Chondrocyte (in vitro differentiated cells): ENCODE results near the gene PLPP6. TPM values are rescaled to one million over a fixed set of nuclear protein-coding genes. Genes with fewer than 3 reads are reported as not detected.

ENCODE experiments used
- DNase-seq: peaks from one replicate; pipeline ENCODE4 v3.0.0; 2021; ENCODE audit warnings: mixed read lengths, low spot score
- H3K27ac Mint-ChIP-seq: one replicate; pipeline ENCODE4 v1.8.0; 2021; ENCODE audit warnings: mild to moderate bottlenecking, moderate library complexity, mixed read lengths; ENCODE audit not compliant: unreplicated experiment
- H3K27me3 Mint-ChIP-seq: 2 replicates; pipeline ENCODE4 v1.8.0; 2021; ENCODE audit warnings: low read depth, mixed read lengths
- H3K36me3 Mint-ChIP-seq: 2 replicates; pipeline ENCODE4 v1.8.0; 2021; ENCODE audit warnings: low read depth, mixed read lengths
- H3K4me1 Mint-ChIP-seq: 2 replicates; pipeline ENCODE4 v1.8.0; 2021; ENCODE audit warnings: low read depth, mild to moderate bottlenecking, mixed read lengths
- H3K4me3 Mint-ChIP-seq: one replicate; pipeline ENCODE4 v1.8.0; 2021; ENCODE audit warnings: mild to moderate bottlenecking, moderate library complexity, mixed read lengths; ENCODE audit not compliant: unreplicated experiment
- H3K9me3 Mint-ChIP-seq: 2 replicates; pipeline ENCODE4 v1.8.0; 2021; ENCODE audit warnings: low read depth, mixed read lengths
- total RNA-seq: library from RNA; stranded (reverse); gene quantifications from 3 replicates; pipeline ENCODE4 v1.2.1, GENCODE V29; 2021
- TF ChIP-seq, protein P1 (sequence below): fragments of 200-600 bp; sonication (generic); IDR thresholded peaks from 2 replicates; pipeline ENCODE4 v1.5.0; 2021; ENCODE audit warnings: antibody characterized with exemption, mild to moderate bottlenecking, moderate library complexity

Gene PLPP6
- total RNA-seq, 1 donor from 2014 or later, result 5.9 TPM

DNA sequence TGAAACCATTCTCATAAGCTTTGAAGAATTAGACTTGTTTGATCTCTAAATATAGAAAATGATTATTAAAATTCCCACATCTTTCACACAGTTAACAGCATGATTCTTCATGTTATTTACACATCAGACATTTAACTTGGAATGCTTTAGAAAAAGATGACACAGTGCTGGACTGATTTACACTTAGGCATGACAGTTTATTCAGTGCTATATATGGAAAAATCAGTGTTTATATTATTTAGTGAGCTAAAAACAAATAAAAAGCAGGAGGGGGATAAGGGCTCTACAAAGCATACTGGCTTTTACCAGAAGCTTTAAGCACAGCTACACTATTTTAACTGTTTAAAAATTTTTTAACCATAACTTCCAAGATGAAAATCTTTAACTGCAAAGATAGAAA lies 47.3 kb downstream of the PLPP6 start:
- peaks cover 6% of the 10 kb centered on the region for H3K36me3 Mint-ChIP-seq
- no peak overlapping the region for H3K4me3 Mint-ChIP-seq
- H3K4me1 Mint-ChIP-seq, result no peaks in the 10 kb centered on the region
- TF ChIP-seq, protein P1, sequence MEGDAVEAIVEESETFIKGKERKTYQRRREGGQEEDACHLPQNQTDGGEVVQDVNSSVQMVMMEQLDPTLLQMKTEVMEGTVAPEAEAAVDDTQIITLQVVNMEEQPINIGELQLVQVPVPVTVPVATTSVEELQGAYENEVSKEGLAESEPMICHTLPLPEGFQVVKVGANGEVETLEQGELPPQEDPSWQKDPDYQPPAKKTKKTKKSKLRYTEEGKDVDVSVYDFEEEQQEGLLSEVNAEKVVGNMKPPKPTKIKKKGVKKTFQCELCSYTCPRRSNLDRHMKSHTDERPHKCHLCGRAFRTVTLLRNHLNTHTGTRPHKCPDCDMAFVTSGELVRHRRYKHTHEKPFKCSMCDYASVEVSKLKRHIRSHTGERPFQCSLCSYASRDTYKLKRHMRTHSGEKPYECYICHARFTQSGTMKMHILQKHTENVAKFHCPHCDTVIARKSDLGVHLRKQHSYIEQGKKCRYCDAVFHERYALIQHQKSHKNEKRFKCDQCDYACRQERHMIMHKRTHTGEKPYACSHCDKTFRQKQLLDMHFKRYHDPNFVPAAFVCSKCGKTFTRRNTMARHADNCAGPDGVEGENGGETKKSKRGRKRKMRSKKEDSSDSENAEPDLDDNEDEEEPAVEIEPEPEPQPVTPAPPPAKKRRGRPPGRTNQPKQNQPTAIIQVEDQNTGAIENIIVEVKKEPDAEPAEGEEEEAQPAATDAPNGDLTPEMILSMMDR, result no peak
- no peak for DNase-seq
- no peak overlapping the region for H3K27ac Mint-ChIP-seq
- no peaks in the 10 kb centered on the region for H3K27me3 Mint-ChIP-seq
- H3K9me3 Mint-ChIP-seq, result no peaks in the 10 kb centered on the region

DNA sequence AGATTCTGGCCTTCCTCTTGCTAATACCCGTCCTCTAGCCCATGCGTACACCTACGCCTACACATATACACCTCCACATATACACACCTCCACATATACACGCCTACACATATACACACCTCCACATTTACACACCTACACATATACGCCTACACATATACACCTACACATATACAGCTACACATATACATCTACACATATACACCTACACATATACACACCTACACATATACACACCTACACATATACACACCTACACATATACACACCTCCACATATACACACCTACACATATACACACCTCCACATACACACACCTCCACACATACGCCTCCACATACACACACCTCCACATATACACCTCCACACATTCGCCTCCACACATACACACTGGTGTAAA lies 51.8 kb downstream of the PLPP6 start:
- TF ChIP-seq, protein P1, result no peak
- no peak overlapping the region for H3K4me3 Mint-ChIP-seq
- DNase-seq, result no peak
- H3K4me1 Mint-ChIP-seq, result no peaks in the 10 kb centered on the region
- no peaks in the 10 kb centered on the region for H3K9me3 Mint-ChIP-seq
- H3K36me3 Mint-ChIP-seq, result peaks cover 17% of the 10 kb centered on the region
- no peak overlapping the region for H3K27ac Mint-ChIP-seq
- no peaks in the 10 kb centered on the region for H3K27me3 Mint-ChIP-seq

DNA sequence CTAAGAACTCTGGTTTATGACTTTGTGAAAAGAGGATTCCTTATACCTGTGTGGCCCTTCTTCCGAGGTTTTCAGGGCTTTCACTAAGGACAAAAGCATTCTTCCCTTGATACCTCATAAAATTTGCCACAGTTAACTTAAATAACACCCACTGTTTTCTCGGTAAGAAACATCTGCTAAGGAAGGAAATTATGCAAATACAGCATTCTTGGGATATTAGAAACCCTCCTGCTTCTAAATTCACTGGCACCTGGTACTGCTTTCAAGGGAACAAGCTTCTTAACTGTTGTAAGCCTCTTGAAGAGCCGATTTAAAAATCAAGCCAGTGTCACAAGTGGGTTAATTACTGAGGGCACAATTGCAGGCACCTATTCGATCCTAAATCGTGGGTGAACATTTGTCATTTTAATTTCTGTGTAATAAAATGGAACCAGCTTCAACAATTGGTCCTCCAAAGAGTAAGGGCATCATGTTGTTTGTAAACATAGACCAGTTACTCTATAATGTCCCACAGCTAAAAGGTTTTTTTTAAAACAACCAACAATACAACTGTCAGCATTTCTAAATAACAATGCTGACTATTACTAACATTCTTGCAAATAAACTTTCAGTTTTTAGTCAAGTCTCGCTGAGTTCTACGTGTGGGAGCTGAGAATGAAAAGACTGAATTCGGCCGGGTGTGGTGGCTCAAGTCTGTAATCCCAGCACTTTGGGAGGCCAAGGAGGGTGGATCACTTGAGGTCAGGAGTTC lies 52.3 kb downstream of the PLPP6 start:
- peaks cover 21% of the 10 kb centered on the region for H3K36me3 Mint-ChIP-seq
- H3K27me3 Mint-ChIP-seq, result no peaks in the 10 kb centered on the region

More for the DNA sequence above, 52.3 kb downstream of the PLPP6 start:
- TF ChIP-seq, protein P1, result no peak
- Mint-ChIP-seq H3K9me3 (no peaks in the 10 kb centered on the region), H3K4me1 (no peaks in the 10 kb centered on the region), H3K4me3 (no peak overlapping the region), H3K27ac (no peak overlapping the region)
- DNase-seq, result no peak

Other genes with a start within 250 kb of the PLPP6 start
- 7.1 to 11.0 TPM (median 10.2 TPM) in 3 replicates for gene SLC1A1, start 171.8 kb upstream of the PLPP6 start, total RNA-seq
- 0.35 to 0.65 TPM (median 0.46 TPM) in 3 replicates for gene SPATA6L, start 4.2 kb downstream of the PLPP6 start, total RNA-seq
- 15.9 to 19.4 TPM (median 17.0 TPM) in 3 replicates for gene CDC37L1, start 17.3 kb downstream of the PLPP6 start, total RNA-seq
- gene AK3, start 78.9 kb downstream of the PLPP6 start, total RNA-seq, result 33.8 to 39.7 TPM (median 34.1 TPM) in 3 replicates
- gene RCL1, start 130.7 kb downstream of the PLPP6 start, total RNA-seq, result 8.4 to 10.0 TPM (median 8.6 TPM) in 3 replicates